GM12875 (cell line): ENCODE data around the gene MEOX1.

Experiments used
- H3K4me3 ChIP-seq: one replicate; pipeline ENCODE4 v1.5.1; 2011; ENCODE audit warnings: low read depth, low read length, control low read depth
- CTCF ChIP-seq: IDR thresholded peaks from 2 replicates; pipeline ENCODE4 v1.5.1; 2011; ENCODE audit warnings: low read depth, mild to moderate bottlenecking, control low read depth, inconsistent platforms, low read length, moderate library complexity, borderline replicate concordance; ENCODE audit not compliant: insufficient read depth

MEOX1 gene

GRCh38 chr17:43641416-43641815 lies 20.3 kb downstream of the MEOX1 start:
- H3K4me3 ChIP-seq: no peak overlapping the region
- TF ChIP-seq CTCF: no peak

GRCh38 chr17:43640491-43641252 lies 21.1 kb downstream of the MEOX1 start:
- no peak for TF ChIP-seq CTCF
- no peak overlapping the region for H3K4me3 ChIP-seq

GRCh38 chr17:43637563-43638323 lies 24.0 kb downstream of the MEOX1 start:
- no peak for TF ChIP-seq CTCF
- no peak overlapping the region for H3K4me3 ChIP-seq

- H3K4me3 ChIP-seq: no peak overlapping the region
- no peak for TF ChIP-seq CTCF
These were observed 25.3 kb downstream of the MEOX1 start for GRCh38 chr17:43636426-43636825.

- TF ChIP-seq CTCF: no peak
- no peak overlapping the region for H3K4me3 ChIP-seq
These were observed 27.1 kb downstream of the MEOX1 start for GRCh38 chr17:43634591-43635125.

GRCh38 chr17:43632221-43632620 lies 29.5 kb downstream of the MEOX1 start:
- H3K4me3 ChIP-seq: no peak overlapping the region
- TF ChIP-seq CTCF: no peak

GRCh38 chr17:43631429-43631828 lies 30.3 kb downstream of the MEOX1 start:
- TF ChIP-seq CTCF: no peak
- H3K4me3 ChIP-seq: no peak overlapping the region
